A549 (cell line): Measurements from ENCODE around the gene ELMO3. TPM values are rescaled to one million over a fixed set of nuclear protein-coding genes. Genes with fewer than 3 reads are reported as not detected.

Experiments used
- ATAC-seq, 2 experiments: fragments of 200-7000 bp in 1 of 2; fragments of >200 bp in 1 of 2; cut with Nextera tagmentation in 1 of 2; cut with Tn5 transposase in 1 of 2; 3 replicates each; pipeline versions ENCODE4 v1.8.0 to v1.9.1; 2018 to 2020; ENCODE audit warnings: mild to moderate bottlenecking in 1 of 2, moderate library complexity in 1 of 2
- CTCF ChIA-PET: fragments of 300-600 bp; sonication (Branson Sonifier 250); formaldehyde crosslinking; extraction: SDS; loops from one replicate; lab custom pipeline; 2021; ENCODE audit warnings: antibody characterized with exemption, inconsistent platforms; lab: Yijun Ruan, JAX
- POLR2A ChIA-PET: fragments of 350-600 bp; formaldehyde crosslinking; extraction: SDS; loops from one replicate; lab custom pipeline; 2021; ENCODE audit warnings: antibody characterized with exemption, inconsistent platforms; lab: Yijun Ruan, JAX
- DNase-seq, 2 experiments: peaks; one replicate each; pipeline versions ENCODE4 v3.0.0 to v3.0.0-alpha.2; 2011 to 2016; ENCODE audit warnings: low read depth in 1 of 2, low spot score in 1 of 2
- FAIRE-seq: peaks from 2 replicates; lab custom pipeline; 2011; peaks lifted over from hg19 to GRCh38; lab: Jason Lieb, UNC
- H3K27ac ChIP-seq, 2 experiments: fragments of >200 bp; sonication (Bioruptor Twin); formaldehyde crosslinking; 3 replicates each; pipeline ENCODE4 v1.5.1; 2016 to 2017
- H3K4me1 ChIP-seq: fragments of >200 bp; sonication (Bioruptor Twin); formaldehyde crosslinking; 3 replicates; pipeline ENCODE4 v1.6.1; 2016
- H3K4me2 ChIP-seq: fragments of >200 bp; sonication (Bioruptor Twin); formaldehyde crosslinking; 3 replicates; pipeline ENCODE4 v1.6.1; 2016
- H3K4me3 ChIP-seq: fragments of >200 bp; sonication (Bioruptor Twin); formaldehyde crosslinking; 3 replicates; pipeline ENCODE4 v1.5.1; 2016
- H3K9me3 ChIP-seq: fragments of >200 bp; sonication (Bioruptor Twin); formaldehyde crosslinking; 3 replicates; pipeline ENCODE4 v1.6.1; 2016
- BHLHE40 ChIP-seq: IDR thresholded peaks from 2 replicates; pipeline ENCODE4 v1.6.1; 2012; ENCODE audit warnings: low read depth, low read length, inconsistent platforms
- CHD2 ChIP-seq: fragments of 150-350 bp; IDR thresholded peaks from 2 replicates; pipeline ENCODE4 v1.6.1; 2014; ENCODE audit warnings: low read length; ENCODE audit not compliant: partially characterized antibody
- EP300 ChIP-seq, 2 experiments: fragments of >200 bp; sonication (Bioruptor Twin); formaldehyde crosslinking; IDR thresholded peaks; 2 replicates in 1 of 2; 3 replicates in 1 of 2; pipeline ENCODE4 v1.6.1; 2016 to 2017
- FOSB ChIP-seq: fragments of 250-450 bp; sonication (Bioruptor Pico); IDR thresholded peaks from 2 replicates; pipeline ENCODE4 v1.5.0; 2020; ENCODE audit warnings: mild to moderate bottlenecking, moderate library complexity
- HOXB13 ChIP-seq: fragments of 250-450 bp; sonication (Bioruptor Pico); IDR thresholded peaks from 2 replicates; pipeline ENCODE4 v1.5.0; 2020; ENCODE audit warnings: low read depth, mild to moderate bottlenecking, moderate library complexity
- JUN ChIP-seq, 2 experiments: fragments of >200 bp; sonication (Bioruptor Twin); formaldehyde crosslinking; IDR thresholded peaks; 2 replicates in 1 of 2; 3 replicates in 1 of 2; pipeline ENCODE4 v1.6.1; 2016 to 2017
- KDM5A ChIP-seq: fragments of 200-600 bp; sonication (generic); IDR thresholded peaks from 2 replicates; pipeline ENCODE4 v1.6.1; 2016; ENCODE audit warnings: antibody characterized with exemption, mild to moderate bottlenecking
- MYC ChIP-seq: IDR thresholded peaks from 2 replicates; pipeline ENCODE4 v1.6.1; 2012; ENCODE audit warnings: mild to moderate bottlenecking, inconsistent platforms, low read length, improper control_type of control experiment, borderline replicate concordance
- PHF8 ChIP-seq: fragments of 200-600 bp; sonication (generic); IDR thresholded peaks from 2 replicates; pipeline ENCODE4 v1.6.1; 2016; ENCODE audit warnings: low read depth, mild to moderate bottlenecking, antibody characterized with exemption, moderate library complexity, borderline replicate concordance
- POLR2A ChIP-seq: IDR thresholded peaks from 2 replicates; pipeline ENCODE4 v1.6.1; 2012; ENCODE audit warnings: mild to moderate bottlenecking, low read length
- POLR2AphosphoS2 ChIP-seq: conservative IDR thresholded peaks from 2 replicates; pipeline ENCODE4 v1.6.1; 2012; ENCODE audit warnings: low read length, improper control_type of control experiment, inconsistent platforms
- SMC3 ChIP-seq: fragments of >200 bp; sonication (Bioruptor Twin); formaldehyde crosslinking; IDR thresholded peaks from 3 replicates; pipeline ENCODE4 v1.6.1; 2018; ENCODE audit warnings: inconsistent platforms
- WGBS: methylation state at CpG from one replicate; pipeline ENCODE4 v1.1.6; 2017; ENCODE audit errors: missing lambda C conversion rate; 5-methylcytosine and 5-hydroxymethylcytosine counted together
- polyA plus RNA-seq, 4 experiments: library from polyadenylated mRNA; depleted of rRNA in 3 of 4; stranded (reverse); fragments of >200 nt; fragmentation: RNase III in 1 of 4; extraction: RNeasy Plus Mini Kit Qiagen cat#74134 plus additional on column Dnase treatment in 1 of 4; gene quantifications; 2 replicates in 3 of 4; 3 replicates in 1 of 4; pipeline ENCODE4 v1.2.3, GENCODE V29; 2011 to 2017
- TF ChIP-seq, protein P1 (sequence below): fragments of 250-450 bp; sonication (Bioruptor Pico); IDR thresholded peaks from 2 replicates; pipeline ENCODE4 v1.5.0; 2021; ENCODE audit warnings: mild to moderate bottlenecking, moderate library complexity, borderline replicate concordance
- TF ChIP-seq, protein P2 (sequence below): fragments of 150-350 bp; IDR thresholded peaks from 2 replicates; pipeline ENCODE4 v1.6.1; 2014; ENCODE audit warnings: low read depth, mild to moderate bottlenecking, low read length
- TF ChIP-seq, protein P3 (sequence below): fragments of 450-650 bp; IDR thresholded peaks from 2 replicates; pipeline ENCODE4 v1.6.1; 2014; ENCODE audit warnings: antibody characterized with exemption
- TF ChIP-seq, protein P4 (sequence below): fragments of >200 bp; sonication (Bioruptor Twin); formaldehyde crosslinking; IDR thresholded peaks from 3 replicates; pipeline ENCODE4 v1.6.1; 2016
- TF ChIP-seq, protein P5 (sequence below): IDR thresholded peaks from 2 replicates; pipeline ENCODE4 v1.6.1; 2012
- TF ChIP-seq, protein P6 (sequence below): IDR thresholded peaks from 2 replicates; pipeline ENCODE4 v1.6.1; 2012; ENCODE audit warnings: low read depth, borderline replicate concordance

Gene ELMO3
- polyA plus RNA-seq, 2 of the 4 experiments (the other 2 are of a cell fraction) = 0.62 to 1.4 TPM

DNA sequence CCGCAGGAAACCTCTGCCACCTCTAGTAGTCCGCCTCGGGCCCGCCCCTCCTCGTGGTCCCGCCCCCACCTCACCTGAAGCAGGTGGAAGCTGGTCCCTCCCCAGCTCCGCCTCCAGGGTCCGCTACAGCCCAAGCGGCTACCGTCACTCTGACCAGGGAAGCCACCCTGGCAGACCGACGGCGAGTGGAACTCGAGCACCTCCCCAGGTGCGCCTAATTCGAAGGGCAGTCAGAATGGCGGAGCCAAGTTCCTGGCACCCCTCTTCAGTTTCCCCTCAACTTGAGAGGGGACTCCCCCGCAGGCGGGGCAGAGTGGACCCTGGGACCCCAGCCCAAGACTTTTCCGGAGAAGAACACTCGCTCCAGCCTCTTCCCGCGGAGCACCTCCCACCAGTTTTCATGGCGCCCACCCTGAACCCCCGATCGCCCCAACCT is 47.8 kb downstream of the ELMO3 start (continued):
- TF ChIP-seq, protein P1, sequence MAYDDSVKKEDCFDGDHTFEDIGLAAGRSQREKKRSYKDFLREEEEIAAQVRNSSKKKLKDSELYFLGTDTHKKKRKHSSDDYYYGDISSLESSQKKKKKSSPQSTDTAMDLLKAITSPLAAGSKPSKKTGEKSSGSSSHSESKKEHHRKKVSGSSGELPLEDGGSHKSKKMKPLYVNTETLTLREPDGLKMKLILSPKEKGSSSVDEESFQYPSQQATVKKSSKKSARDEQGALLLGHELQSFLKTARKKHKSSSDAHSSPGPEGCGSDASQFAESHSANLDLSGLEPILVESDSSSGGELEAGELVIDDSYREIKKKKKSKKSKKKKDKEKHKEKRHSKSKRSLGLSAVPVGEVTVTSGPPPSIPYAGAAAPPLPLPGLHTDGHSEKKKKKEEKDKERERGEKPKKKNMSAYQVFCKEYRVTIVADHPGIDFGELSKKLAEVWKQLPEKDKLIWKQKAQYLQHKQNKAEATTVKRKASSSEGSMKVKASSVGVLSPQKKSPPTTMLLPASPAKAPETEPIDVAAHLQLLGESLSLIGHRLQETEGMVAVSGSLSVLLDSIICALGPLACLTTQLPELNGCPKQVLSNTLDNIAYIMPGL = no peak
- TF ChIP-seq, all 56 proteins: peak for 0

DNA sequence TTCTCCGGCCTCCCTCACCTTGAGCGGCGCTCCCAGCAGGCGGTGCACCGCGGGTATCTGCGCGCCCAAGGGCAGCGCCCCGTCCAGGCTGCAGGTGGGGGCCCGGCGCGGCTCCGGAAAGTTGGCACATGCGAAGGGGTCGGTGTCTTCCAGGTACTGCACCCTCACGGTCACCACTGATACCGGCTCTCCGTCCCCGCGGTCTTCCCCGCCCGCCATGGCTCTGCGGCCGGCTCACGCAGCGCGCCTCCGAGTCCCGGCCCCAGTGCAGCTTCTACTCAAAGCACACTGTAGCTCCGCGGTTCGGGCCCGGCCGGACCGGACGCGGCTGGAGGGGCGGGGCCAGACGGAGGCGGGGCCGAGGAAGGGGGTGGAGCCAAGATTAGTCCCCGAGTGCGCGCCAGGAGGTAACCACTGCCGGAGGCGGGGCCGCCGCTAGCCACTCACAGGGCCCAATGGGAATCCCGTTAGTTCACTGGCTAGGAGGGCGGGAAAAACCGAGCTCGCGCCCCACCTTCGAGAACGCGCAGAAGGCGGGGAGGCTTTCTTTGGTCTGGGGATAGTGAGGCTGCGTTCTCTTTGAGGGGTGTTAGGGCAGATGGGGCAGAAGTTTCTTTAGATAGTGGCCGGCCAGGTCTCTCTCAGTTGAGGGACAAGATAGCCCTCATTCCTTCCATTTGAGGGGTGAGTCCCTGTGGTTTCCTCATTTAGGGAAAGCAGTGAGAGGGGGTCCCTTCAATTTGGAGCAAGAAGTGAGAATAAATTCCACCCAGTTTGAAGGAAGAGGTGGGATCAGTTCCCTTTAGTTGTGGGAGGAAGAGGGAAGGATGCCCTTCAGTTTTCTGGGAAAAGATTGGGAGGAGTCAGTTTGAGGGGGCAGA is 48.5 kb downstream of the ELMO3 start, which contains the start of gene FHOD1:
TSS of gene FHOD1 (minus strand) at position 290 of the 881 bp plus-strand sequence. CDS start at position 219, 71 bp downstream.
- no peak for FAIRE-seq

DNA sequence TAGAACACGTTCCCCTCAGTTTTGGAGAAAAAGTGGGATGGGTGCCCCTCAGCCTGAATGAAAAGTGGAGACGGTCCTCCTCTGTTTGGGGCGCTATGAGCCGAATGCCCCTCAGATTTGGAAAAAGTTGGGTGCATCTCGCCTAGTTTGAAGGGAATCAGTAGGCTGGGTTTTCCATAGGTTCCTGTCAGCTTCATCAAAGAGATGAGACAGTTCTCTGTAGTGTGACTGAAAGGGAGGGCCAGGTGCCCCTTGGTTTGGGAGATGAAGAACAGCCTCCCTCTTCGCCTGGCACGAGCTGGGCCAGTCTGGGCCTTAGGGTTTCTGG is 49.1 kb downstream of the ELMO3 start:
- whole genome bisulfite sequencing = 11% methylated on average over 7 of the region's 7 CpGs
- peak; percentile 12 for TF ChIP-seq CHD2
- TF ChIP-seq POLR2AphosphoS2 = no peak
- TF ChIP-seq HOXB13 (CRISPR knock-in tag) = no peak
- TF ChIP-seq, protein P2, sequence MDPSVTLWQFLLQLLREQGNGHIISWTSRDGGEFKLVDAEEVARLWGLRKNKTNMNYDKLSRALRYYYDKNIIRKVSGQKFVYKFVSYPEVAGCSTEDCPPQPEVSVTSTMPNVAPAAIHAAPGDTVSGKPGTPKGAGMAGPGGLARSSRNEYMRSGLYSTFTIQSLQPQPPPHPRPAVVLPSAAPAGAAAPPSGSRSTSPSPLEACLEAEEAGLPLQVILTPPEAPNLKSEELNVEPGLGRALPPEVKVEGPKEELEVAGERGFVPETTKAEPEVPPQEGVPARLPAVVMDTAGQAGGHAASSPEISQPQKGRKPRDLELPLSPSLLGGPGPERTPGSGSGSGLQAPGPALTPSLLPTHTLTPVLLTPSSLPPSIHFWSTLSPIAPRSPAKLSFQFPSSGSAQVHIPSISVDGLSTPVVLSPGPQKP = no peak
- TF ChIP-seq, protein P3, sequence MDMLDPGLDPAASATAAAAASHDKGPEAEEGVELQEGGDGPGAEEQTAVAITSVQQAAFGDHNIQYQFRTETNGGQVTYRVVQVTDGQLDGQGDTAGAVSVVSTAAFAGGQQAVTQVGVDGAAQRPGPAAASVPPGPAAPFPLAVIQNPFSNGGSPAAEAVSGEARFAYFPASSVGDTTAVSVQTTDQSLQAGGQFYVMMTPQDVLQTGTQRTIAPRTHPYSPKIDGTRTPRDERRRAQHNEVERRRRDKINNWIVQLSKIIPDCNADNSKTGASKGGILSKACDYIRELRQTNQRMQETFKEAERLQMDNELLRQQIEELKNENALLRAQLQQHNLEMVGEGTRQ = no peak
- no peak for TF ChIP-seq FOSB (CRISPR knock-in tag)
- TF ChIP-seq, protein P4, sequence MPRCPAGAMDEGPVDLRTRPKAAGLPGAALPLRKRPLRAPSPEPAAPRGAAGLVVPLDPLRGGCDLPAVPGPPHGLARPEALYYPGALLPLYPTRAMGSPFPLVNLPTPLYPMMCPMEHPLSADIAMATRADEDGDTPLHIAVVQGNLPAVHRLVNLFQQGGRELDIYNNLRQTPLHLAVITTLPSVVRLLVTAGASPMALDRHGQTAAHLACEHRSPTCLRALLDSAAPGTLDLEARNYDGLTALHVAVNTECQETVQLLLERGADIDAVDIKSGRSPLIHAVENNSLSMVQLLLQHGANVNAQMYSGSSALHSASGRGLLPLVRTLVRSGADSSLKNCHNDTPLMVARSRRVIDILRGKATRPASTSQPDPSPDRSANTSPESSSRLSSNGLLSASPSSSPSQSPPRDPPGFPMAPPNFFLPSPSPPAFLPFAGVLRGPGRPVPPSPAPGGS = 0 out of 3 replicates have a peak, but pooled peaks have one; percentile 6
- TF ChIP-seq BHLHE40 = no peak
- TF ChIP-seq, protein P5, sequence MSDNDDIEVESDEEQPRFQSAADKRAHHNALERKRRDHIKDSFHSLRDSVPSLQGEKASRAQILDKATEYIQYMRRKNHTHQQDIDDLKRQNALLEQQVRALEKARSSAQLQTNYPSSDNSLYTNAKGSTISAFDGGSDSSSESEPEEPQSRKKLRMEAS = peak; percentile 27; the same call in 1 of the 2 replicates
- Histone ChIP-seq H3K4me1 (peaks cover 45% of the 10 kb centered on the region), H3K9me3 (no peaks in the 10 kb centered on the region), H3K4me2 (peak overlapping the region; percentile 97), H3K27ac (peak overlapping the region; percentile 77 to 95), H3K4me3 (peak overlapping the region; percentile 74)
- POLR2A ChIA-PET = interaction anchor here (0.5 to 3.3 kb wide), 11 partner anchors 9 to 194 kb away, joined by 3 to 30 read pairs (median 3); partner anchors contain the start of gene TMEM208
- ATAC-seq (peak in 1 of 2 experiments; percentile 2; a peak in 1 of 6 replicates), DNase-seq (no peak), FAIRE-seq (no peak)
- CTCF ChIA-PET = interaction anchor here (0.7 to 9.7 kb wide), 13 partner anchors 12 to 569 kb away, joined by 3 to 138 read pairs (median 6); partner anchors contain the start of genes KCTD19, LRRC36 and TMEM208

More for the DNA sequence above, 48.5 kb downstream of the ELMO3 start, which contains the start of gene FHOD1:
- no peak for TF ChIP-seq MYC
- peak; percentile 51; the same call in 1 of the 2 replicates for TF ChIP-seq PHF8
- TF ChIP-seq JUN (IDR thresholded peaks at IDR 0.05) = peak; percentile 10 to 74; a peak in 2 of 5 replicates
- TF ChIP-seq POLR2A = peak; percentile 59
- TF ChIP-seq EP300 (IDR thresholded peaks at IDR 0.05) = no peak
- TF ChIP-seq, protein P5 = peak; percentile 79
- TF ChIP-seq, protein P6, sequence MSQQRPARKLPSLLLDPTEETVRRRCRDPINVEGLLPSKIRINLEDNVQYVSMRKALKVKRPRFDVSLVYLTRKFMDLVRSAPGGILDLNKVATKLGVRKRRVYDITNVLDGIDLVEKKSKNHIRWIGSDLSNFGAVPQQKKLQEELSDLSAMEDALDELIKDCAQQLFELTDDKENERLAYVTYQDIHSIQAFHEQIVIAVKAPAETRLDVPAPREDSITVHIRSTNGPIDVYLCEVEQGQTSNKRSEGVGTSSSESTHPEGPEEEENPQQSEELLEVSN = peak; percentile 96
- no peak for TF ChIP-seq KDM5A
- 0 out of 2 replicates have a peak, but pooled peaks have one; percentile 39 for TF ChIP-seq HOXB13 (CRISPR knock-in tag)
- TF ChIP-seq SMC3 = 0 out of 3 replicates have a peak, but pooled peaks have one; percentile 14
- TF ChIP-seq, protein P4 = 0 out of 3 replicates have a peak, but pooled peaks have one; percentile 26
- Histone ChIP-seq H3K9me3 (no peaks in the 10 kb centered on the region), H3K4me1 (peaks cover 49% of the 10 kb centered on the region), H3K4me3 (peak within 1 kb of the TSS; percentile 74), H3K4me2 (peak within 1 kb of the TSS; percentile 97), H3K27ac (peak within 1 kb of the TSS; percentile 91 to 98)
- POLR2A ChIA-PET = interaction anchor here (0.5 to 3.3 kb wide), 13 partner anchors 9 to 195 kb away, joined by 3 to 30 read pairs (median 3); partner anchors contain the start of genes NOL3 and TMEM208
- peak; percentile 82 to 95 for DNase-seq
- peak; percentile 38 to 79 for ATAC-seq
- 2% methylated on average over 20 of the region's 60 CpGs for WGBS
- CTCF ChIA-PET = interaction anchor here (0.7 to 9.7 kb wide), 16 partner anchors 13 to 569 kb away, joined by 3 to 138 read pairs (median 6); partner anchors contain the start of genes KCTD19, LRRC36 and TMEM208
